ENCODE measurements around the gene GRM3.
"Not testable (repeated sequence)": the region's sequence is repeated elsewhere in the genome, so short reads cannot be mapped to it uniquely, and the experiment has no call there.

GRM3 gene

DNA sequence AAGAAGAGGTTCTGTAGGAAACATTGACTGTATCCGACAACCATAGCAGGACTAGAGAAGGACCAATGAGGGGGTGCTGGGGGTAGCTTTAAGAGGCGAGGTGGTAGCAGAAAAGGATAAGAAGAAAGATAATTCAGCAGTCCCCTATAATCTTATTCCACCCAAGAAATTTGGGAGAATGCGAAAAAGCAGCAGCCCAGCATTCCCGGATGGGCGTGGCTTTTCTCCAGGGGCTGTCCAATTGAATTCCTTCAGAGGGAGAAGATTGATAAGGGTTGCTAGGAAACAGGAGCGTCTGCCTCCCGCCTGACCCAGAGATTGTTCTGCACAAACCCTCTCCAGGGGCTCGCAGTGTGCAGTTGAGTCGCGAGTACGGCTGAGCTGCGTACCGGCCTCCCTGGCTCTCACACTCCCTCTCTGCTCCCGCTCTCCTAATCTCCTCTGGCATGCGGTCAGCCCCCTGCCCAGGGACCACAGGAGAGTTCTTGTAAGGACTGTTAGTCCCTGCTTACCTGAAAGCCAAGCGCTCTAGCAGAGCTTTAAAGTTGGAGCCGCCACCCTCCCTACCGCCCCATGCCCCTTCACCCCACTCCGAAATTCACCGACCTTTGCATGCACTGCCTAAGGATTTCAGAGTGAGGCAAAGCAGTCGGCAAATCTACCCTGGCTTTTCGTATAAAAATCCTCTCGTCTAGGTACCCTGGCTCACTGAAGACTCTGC lies at the start of gene GRM3:
TSS of gene GRM3 (plus strand) at position 349 of the 721 bp plus-strand sequence. CDS start 121,237 bp downstream, outside the sequence.
- DNase-seq (ENCODE audit: low read depth): no peak

- DNase-seq (ENCODE audit: low read depth): no peak
These were observed 45.4 kb upstream of the GRM3 start for GRCh38 chr7:86598311-86598710.

DNA sequence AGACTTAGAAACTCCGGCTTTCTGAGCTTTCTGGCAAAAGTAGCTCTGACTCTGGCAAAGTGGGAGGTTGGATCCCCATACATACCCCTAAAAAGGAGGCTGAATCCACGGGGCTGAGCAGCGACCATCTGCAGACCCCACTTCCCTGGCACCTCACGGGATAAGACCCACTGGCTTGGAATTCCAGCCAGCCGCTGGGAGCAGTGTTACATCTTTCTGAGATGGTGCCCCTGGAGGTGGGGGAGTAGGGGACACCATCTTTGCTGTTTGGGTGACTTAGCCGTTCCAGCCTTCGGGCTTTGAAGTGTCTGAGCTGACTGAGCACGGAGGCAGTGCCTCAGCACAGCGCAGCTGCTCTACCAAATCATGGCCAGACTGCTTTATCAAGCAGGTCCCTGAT lies 45.0 kb upstream of the GRM3 start:
- no peak for DNase-seq (ENCODE audit: low read depth)

DNA sequence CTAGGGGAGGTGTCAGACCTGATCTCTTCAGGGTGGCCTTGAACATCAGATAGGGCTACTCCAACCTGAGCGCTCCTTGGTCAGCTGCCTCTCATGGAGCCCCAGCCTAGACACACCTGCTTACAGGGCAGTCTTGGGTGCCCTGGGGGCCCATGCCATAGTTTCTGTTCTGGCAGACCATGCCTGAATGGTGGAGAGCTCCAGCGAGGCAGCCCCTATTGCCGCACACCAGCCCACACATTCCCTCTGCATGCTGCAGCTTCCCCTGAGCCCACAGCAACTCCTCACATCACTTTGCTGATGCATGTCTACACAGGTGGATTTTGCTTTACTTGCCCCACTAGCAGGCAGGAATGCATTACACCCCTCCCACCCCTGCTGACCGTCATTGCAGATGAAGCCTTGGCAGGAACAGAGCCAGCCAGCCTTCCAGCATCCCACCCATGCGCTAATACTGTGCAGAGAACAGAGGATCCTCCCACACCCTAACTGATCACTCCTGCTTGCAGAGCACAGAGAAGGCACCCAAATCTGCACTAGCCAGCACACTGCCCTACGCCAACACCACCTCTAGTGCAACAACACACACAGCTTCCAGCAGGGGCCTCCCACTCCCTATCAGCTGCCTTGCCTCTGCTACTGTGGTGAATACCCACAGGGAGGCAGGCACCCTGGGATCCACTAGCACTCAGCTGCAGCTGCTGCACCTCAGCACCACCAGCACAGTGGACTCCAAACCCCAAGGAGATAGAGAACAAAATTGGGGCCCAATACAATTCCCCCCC lies 43.0 kb upstream of the GRM3 start:
- DNase-seq (ENCODE audit: low read depth): no peak

DNA sequence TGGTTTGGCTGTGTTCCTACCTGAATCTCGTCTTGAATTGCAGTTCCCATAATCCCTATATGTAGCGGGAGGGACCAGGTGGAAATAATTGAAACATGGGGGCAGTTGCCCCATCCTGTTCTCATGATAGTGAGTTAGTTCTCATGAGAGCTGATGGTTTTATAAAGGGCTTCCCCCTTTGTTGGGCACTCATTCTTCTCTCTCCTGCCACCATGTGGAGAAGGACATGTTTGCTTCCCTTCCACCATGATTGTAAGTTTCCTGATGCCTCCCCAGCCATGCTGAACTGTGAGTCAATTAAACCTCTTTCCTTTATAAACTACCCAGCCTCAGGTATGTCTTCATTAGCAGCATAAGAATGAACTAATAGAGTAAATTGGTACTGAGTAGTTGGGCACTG lies 28.0 kb upstream of the GRM3 start:
- DNase-seq (ENCODE audit: low read depth): not testable (repeated sequence)

DNA sequence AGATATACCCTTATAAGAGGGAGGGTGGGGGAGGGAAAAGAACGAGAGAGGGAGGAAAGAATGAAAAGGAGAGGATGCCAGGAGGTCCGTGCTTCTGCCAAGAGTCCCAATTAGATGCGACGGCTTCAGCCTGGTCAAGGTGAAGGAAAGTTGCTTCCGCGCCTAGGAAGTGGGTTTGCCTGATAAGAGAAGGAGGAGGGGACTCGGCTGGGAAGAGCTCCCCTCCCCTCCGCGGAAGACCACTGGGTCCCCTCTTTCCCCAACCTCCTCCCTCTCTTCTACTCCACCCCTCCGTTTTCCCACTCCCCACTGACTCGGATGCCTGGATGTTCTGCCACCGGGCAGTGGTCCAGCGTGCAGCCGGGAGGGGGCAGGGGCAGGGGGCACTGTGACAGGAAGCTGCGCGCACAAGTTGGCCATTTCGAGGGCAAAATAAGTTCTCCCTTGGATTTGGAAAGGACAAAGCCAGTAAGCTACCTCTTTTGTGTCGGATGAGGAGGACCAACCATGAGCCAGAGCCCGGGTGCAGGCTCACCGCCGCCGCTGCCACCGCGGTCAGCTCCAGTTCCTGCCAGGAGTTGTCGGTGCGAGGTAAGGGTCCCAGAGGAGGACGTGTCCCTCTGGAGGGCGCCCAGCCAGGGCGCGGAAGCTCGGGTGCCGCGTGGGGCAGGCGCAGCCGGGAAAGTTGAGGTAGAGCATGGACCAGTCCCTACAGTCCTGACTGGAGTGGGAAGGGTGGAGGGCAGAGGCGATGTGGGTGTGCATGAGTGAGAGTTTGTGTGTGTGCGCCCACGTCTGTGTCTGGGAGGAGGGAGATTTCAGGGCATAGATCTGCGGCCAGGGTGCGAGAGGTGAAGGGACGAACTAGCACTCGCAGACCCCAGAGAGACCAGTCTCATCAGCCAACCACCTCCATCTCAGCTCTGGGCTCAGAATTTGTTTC lies 844 bp downstream of the GRM3 start:
- DNase-seq (ENCODE audit: low read depth): no peak

- no peak for DNase-seq (ENCODE audit: low read depth)
These were observed 1.5 kb downstream of the GRM3 start for GRCh38 chr7:86645225-86645608.

DNA sequence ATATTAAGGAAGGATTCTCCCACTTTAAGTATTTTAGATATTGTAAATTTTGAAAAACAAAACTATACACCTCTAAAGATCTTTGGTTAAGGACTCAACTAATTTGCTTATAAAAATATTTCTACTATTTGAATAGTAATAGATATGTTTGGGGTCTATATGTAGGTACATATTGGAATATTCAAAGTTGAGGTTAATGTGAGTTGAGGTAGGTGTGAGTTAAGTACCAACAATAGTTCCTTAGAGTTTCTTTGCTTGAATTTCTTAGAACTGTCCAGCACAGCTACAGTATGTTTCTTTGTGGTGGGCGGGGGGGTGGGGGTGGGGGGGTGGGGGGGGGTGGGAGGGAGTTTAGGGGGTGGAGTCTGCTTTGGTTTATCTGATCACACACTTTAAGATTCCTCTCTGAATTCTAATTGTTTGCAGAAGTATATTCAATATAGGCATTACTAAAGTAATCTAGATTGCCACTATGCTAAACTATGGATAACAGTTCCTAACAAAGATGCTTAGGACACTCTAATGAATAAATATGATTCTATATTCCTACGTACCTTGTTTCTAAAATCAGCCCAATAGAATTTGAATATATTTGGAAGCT lies 2.1 kb downstream of the GRM3 start:
- no peak for DNase-seq (ENCODE audit: low read depth)

DNA sequence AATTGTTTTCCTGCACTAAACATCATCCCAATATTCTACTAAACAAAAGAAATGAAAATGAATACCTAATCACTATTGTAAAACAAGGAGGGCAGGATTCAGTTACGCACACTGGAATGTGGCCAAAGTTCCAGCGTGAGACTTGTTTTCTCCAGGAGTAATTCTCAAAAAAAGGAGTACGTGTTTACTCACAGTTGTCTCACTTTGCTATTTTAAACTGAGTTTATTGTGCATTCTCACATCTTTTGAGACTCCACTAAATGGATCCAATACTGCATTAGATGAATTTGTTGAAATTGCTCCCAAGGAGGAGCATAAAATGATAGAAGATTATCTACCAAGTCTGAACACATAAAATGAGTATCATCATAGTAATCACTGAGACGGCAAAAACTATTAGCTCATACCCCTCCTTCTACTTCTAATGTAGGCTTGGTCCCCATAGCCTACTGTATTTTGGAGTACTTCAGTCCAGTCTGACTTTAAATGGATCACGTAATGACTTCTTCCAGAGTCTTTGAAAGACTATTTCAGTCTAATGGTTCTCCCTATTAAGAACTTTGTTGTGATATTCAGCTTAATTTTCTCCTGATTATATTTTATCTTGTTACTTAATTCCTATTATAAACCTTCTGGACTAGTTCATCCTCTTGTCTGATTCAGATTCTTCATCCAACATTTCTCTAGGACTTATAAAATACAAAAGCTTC lies 3.8 kb downstream of the GRM3 start:
- no peak for DNase-seq (ENCODE audit: low read depth)

DNA sequence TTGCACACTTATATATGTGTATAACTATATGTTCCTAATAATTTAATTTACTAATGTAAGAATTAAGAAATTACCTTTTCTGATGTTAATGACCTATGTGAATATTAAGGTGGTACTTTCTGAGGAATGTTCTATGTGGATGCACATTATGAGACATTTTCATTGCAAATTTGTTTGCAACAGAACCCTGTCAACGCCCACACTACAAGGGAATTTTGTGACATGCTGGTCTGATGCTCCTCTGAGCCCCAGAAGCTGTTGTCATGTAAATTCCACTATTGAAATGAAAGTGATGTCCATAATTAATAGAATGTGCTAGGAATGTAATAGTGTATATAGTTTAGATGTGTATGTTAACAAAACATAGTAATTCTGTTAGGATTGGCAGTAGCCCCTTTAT lies 4.5 kb downstream of the GRM3 start:
- no peak for DNase-seq (ENCODE audit: low read depth)

GRCh38 chr7:86653919-86654659 lies 10.4 kb downstream of the GRM3 start:
- no peak for DNase-seq (ENCODE audit: low read depth)

GRCh38 chr7:86657948-86658347 lies 14.2 kb downstream of the GRM3 start:
- DNase-seq (ENCODE audit: low read depth): no peak

DNA sequence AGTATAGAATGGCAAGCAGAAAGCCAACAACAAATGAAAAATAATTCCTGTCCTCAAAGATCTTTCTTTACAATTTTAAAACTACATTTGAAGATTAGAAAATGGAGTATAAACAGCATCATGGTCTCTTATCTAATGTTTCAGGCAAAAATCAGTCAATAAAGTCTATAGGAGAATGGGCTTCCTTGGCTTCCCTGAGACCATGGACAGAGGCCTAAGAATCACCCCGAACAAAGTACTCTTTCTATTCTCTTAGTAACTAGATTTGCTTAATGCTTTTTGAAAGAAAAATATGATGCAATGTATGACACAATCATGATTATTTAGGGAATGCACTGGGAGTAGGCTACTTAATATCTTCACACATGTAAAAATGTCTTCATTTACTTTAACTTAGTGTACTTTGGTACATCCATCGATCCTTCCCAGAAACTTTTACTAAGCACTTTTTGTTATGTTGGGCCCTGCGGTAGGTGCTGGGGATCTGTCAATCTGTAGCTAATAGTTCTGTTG lies 17.3 kb downstream of the GRM3 start:
- DNase-seq (ENCODE audit: low read depth): no peak

- DNase-seq (ENCODE audit: low read depth): no peak
These were observed 20.8 kb downstream of the GRM3 start for GRCh38 chr7:86664486-86664885.

DNA sequence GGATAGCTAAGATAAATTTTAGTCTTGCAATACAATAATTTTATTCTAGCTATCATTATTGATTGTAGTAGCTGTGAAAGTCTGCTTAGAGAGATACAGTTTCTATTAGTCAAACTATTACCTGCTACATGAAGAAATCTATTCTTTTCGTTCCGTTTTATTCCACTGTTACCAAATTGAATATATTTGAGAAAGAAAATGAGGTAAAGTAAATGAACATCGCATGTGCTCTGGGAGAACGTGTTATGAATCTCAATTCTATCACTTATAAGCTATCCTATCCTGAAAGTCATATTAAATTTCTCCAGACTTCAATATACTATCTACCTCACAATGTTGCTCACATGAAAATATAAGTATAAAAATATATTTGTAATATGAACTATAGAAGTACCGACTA lies 21.3 kb downstream of the GRM3 start:
- no peak for DNase-seq (ENCODE audit: low read depth)

DNA sequence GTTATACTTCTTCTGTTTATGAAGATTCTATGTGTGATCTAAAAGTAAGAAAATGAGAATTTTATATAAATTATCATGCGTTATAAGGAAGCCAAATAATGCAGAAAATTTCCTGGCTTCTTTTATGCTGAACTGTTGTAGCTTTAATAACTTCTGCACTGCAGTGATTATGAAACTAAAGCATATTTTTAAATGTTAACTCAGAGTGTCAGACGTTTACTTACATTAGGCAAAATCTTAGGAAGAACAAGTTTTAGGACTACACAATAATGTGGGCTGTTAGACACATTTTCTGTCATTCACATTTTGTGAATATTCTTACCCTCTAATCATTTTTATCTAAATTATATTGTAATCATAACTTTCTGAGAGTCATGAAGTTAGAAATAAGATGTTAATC lies 22.0 kb downstream of the GRM3 start:
- DNase-seq (ENCODE audit: low read depth): no peak

DNA sequence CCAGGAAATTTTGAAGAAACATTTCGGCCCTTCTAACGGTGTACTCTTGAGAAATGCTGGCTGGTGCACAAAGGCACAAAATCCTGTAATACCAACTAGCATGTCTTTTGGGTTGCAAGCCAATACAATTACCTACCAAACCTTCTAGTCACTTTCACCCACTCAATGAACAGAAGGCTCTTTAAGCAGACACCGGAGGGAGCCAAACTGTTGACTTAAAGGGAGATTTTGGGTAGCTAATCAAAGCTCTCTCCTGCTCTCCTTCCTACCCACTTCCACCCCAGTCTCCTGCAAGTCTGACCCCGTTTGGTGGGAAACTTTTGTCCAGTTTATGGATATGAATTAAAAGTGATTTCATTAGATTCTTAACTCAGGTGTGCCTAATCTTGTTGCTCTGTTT lies 24.0 kb downstream of the GRM3 start:
- no peak for DNase-seq (ENCODE audit: low read depth)

GRCh38 chr7:86668315-86668714 lies 24.6 kb downstream of the GRM3 start:
- no peak for DNase-seq (ENCODE audit: low read depth)

DNA sequence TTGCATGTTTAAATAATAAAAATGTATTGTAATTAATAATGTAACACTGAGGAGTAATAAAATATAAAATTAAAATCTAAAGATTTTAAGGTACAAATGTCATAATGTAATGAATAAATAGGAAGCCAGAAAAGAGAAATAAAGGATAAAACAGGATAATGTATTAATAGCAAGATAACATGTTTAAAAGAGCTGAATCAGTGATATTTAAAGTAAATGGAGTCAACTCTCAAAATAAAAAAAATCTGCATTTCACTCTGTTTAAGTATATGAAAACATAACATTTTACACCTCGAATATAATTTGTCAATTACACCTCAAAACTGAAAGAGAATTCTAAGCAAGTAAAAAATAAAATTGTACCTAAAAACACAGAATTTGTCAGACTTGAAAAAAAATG lies 44.1 kb downstream of the GRM3 start:
- DNase-seq (ENCODE audit: low read depth): no peak

- DNase-seq (ENCODE audit: low read depth): no peak
These were observed 45.7 kb downstream of the GRM3 start for GRCh38 chr7:86689363-86689762.

DNA sequence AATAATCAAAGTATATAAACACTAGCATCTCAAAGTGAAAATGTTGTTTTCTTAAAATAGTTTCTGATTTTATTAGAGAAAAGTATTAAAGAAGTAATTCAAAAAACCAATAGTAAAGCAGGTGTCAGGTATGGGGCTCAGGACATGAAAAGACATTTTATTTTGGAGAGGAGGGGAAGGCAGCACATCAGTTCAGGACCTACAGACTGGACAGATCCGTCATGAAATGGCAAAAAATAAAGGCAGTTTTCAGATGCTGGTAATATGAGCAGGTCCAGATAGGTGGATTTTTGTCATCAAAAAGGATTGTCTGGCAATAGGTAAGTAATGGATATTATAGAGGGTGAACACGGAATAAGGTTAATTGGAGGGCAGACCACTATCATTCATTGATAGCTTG lies 49.0 kb downstream of the GRM3 start:
- DNase-seq (ENCODE audit: low read depth): no peak
